H1 (cell line): ENCODE data around the gene B4GALT5. TPM values are rescaled to one million over a fixed set of nuclear protein-coding genes. Genes with fewer than 3 reads are reported as not detected.

Experiments
- CTCF ChIA-PET: fragments of 300-600 bp; sonication (Branson Sonifier 250); formaldehyde crosslinking; loops from one replicate; lab custom pipeline; 2021; ENCODE audit not compliant: partially characterized antibody; lab: Charles Lee
- POLR2A ChIA-PET: fragments of 300-600 bp; sonication (Branson Sonifier 250); formaldehyde crosslinking; loops from one replicate; lab custom pipeline; 2021; ENCODE audit warnings: inconsistent platforms; ENCODE audit not compliant: partially characterized antibody; lab: Charles Lee
- DNase-seq, 2 experiments: peaks; one replicate each; pipeline versions ENCODE4 v3.0.0 to v3.0.0-alpha.2; 2010 to 2022; ENCODE audit warnings: low spot score in 2 of 2, low read depth in 1 of 2, mixed read lengths in 1 of 2
- FAIRE-seq: peaks from 2 replicates; lab custom pipeline; 2011; peaks lifted over from hg19 to GRCh38; lab: Jason Lieb, UNC
- H2AFZ ChIP-seq: 2 replicates; pipeline ENCODE4 v1.8.1; 2012; ENCODE audit warnings: low read length, inconsistent platforms
- H2AK5ac ChIP-seq: 2 replicates; pipeline ENCODE4 v1.6.1; 2013; ENCODE audit warnings: low read depth, low read length
- H2BK120ac ChIP-seq: replicated peaks from 2 replicates; pipeline ENCODE3; 2013; ENCODE audit warnings: low read depth, low read length, inconsistent platforms
- H2BK12ac ChIP-seq: 2 replicates; pipeline ENCODE4 v1.6.1; 2013; ENCODE audit warnings: low read depth, low read length
- H2BK15ac ChIP-seq: 2 replicates; pipeline ENCODE4 v1.6.1; 2013; ENCODE audit warnings: low read length
- H2BK20ac ChIP-seq: 2 replicates; pipeline ENCODE4 v1.6.1; 2013; ENCODE audit warnings: low read length
- H2BK5ac ChIP-seq: 2 replicates; pipeline ENCODE4 v1.6.1; 2013; ENCODE audit warnings: low read depth, low read length
- H3K14ac ChIP-seq: 2 replicates; pipeline ENCODE4 v1.6.1; 2013; ENCODE audit warnings: inconsistent platforms; ENCODE audit not compliant: insufficient read length
- H3K18ac ChIP-seq: 2 replicates; pipeline ENCODE4 v1.6.1; 2013; ENCODE audit warnings: low read length; ENCODE audit errors: extremely low read depth
- H3K23ac ChIP-seq: 2 replicates; pipeline ENCODE4 v1.6.1; 2013; ENCODE audit warnings: inconsistent platforms; ENCODE audit not compliant: insufficient read length
- H3K23me2 ChIP-seq: 2 replicates; pipeline ENCODE4 v1.6.1; 2013; ENCODE audit warnings: low read depth, low read length
- H3K27ac ChIP-seq: 2 replicates; pipeline ENCODE4 v1.6.1; 2011; ENCODE audit warnings: low read depth, low read length, inconsistent platforms
- H3K27me3 ChIP-seq, 4 experiments: replicated peaks in 1 of 4; 1 replicate in 1 of 4; 2 replicates in 3 of 4; pipeline versions ENCODE4 v1.6.1 to v1.8.1; 2011 to 2013; ENCODE audit warnings: low read length in 3 of 4, mild to moderate bottlenecking in 3 of 4, inconsistent platforms in 2 of 4, mixed read lengths in 2 of 4, moderate library complexity in 1 of 4; ENCODE audit not compliant: control insufficient read depth in 3 of 4, insufficient read depth in 3 of 4; ENCODE audit errors: extremely low read depth in 1 of 4
- H3K36me3 ChIP-seq, 4 experiments: 2 replicates each; pipeline versions ENCODE4 v1.6.1 to v1.8.1; 2011 to 2013; ENCODE audit warnings: mild to moderate bottlenecking in 4 of 4, low read length in 3 of 4, moderate library complexity in 2 of 4, control low read depth in 1 of 4, inconsistent platforms in 1 of 4; ENCODE audit not compliant: insufficient read depth in 4 of 4, control insufficient read depth in 2 of 4
- H3K4ac ChIP-seq: replicated peaks from 2 replicates; pipeline ENCODE3; 2013; ENCODE audit warnings: low read length, low read depth, mixed read lengths, inconsistent platforms; ENCODE audit not compliant: insufficient read length
- H3K4me1 ChIP-seq, 4 experiments: replicated peaks in 1 of 4; 1 replicate in 1 of 4; 2 replicates in 3 of 4; pipeline versions ENCODE4 v1.6.1 to v1.8.1; 2011 to 2013; ENCODE audit warnings: low read length in 3 of 4, inconsistent platforms in 2 of 4, mixed read lengths in 1 of 4; ENCODE audit not compliant: insufficient read depth in 4 of 4, control insufficient read depth in 3 of 4
- H3K4me2 ChIP-seq, 2 experiments: 2 replicates each; pipeline versions ENCODE4 v1.6.1 to v1.8.1; 2011 to 2013; ENCODE audit warnings: low read depth in 2 of 2, low read length in 2 of 2, control low read depth in 1 of 2, inconsistent platforms in 1 of 2, mild to moderate bottlenecking in 1 of 2; ENCODE audit not compliant: insufficient read depth in 1 of 2
- H3K4me3 ChIP-seq, 4 experiments: fragments of 200-600, 300-600 bp in 1 of 4; sonication (generic), shearing (Covaris generic), sonication (Bioruptor Twin) in 1 of 4; 2 replicates each; pipeline versions ENCODE4 v1.5.1 to v1.8.1; 2011 to 2016; ENCODE audit warnings: low read length in 4 of 4, low read depth in 3 of 4, control low read depth in 2 of 4, inconsistent platforms in 2 of 4, mild to moderate bottlenecking in 2 of 4, mixed read lengths in 1 of 4, moderate library complexity in 1 of 4; ENCODE audit not compliant: insufficient read depth in 2 of 4; ENCODE audit errors: extremely low read depth in 1 of 4
- H3K56ac ChIP-seq: replicated peaks from 2 replicates; pipeline ENCODE3; 2013; ENCODE audit warnings: low read depth, mild to moderate bottlenecking, mixed read lengths, low read length, inconsistent platforms; ENCODE audit not compliant: insufficient read length
- H3K79me1 ChIP-seq: 2 replicates; pipeline ENCODE4 v1.6.1; 2013; ENCODE audit warnings: low read depth, low read length, control low read depth
- H3K79me2 ChIP-seq, 2 experiments: 2 replicates each; pipeline versions ENCODE4 v1.6.1 to v1.8.1; 2012 to 2013; ENCODE audit warnings: low read length in 2 of 2, mild to moderate bottlenecking in 2 of 2, inconsistent platforms in 1 of 2; ENCODE audit not compliant: insufficient read depth in 2 of 2, control insufficient read depth in 1 of 2
- H3K9ac ChIP-seq, 4 experiments: replicated peaks in 1 of 4; 1 replicate in 1 of 4; 2 replicates in 3 of 4; pipeline versions ENCODE4 v1.6.1 to v1.8.1; 2011 to 2013; ENCODE audit warnings: low read depth in 3 of 4, low read length in 3 of 4, control low read depth in 2 of 4, mild to moderate bottlenecking in 2 of 4, moderate library complexity in 2 of 4, inconsistent platforms in 1 of 4; ENCODE audit errors: extremely low read depth in 1 of 4
- H3K9me3 ChIP-seq, 2 experiments: 2 replicates each; pipeline versions ENCODE4 v1.6.1 to v1.8.1; 2012 to 2013; ENCODE audit warnings: mild to moderate bottlenecking in 2 of 2, moderate library complexity in 2 of 2, control low read depth in 1 of 2, inconsistent platforms in 1 of 2, low read depth in 1 of 2, low read length in 1 of 2, mixed read lengths in 1 of 2; ENCODE audit not compliant: insufficient read depth in 2 of 2
- H4K20me1 ChIP-seq, 2 experiments: replicated peaks in 1 of 2; 2 replicates each; pipeline versions ENCODE3 to v1.8.1; 2011 to 2013; ENCODE audit warnings: inconsistent platforms in 2 of 2, low read length in 2 of 2, mild to moderate bottlenecking in 1 of 2; ENCODE audit not compliant: insufficient read depth in 2 of 2, control insufficient read depth in 1 of 2
- H4K5ac ChIP-seq: 2 replicates; pipeline ENCODE4 v1.6.1; 2013; ENCODE audit warnings: low read length, low read depth, mixed read lengths, inconsistent platforms; ENCODE audit not compliant: insufficient read length
- H4K8ac ChIP-seq: 2 replicates; pipeline ENCODE4 v1.8.0; 2013; ENCODE audit warnings: mild to moderate bottlenecking, moderate library complexity, low read length, inconsistent platforms; ENCODE audit not compliant: insufficient read depth; ENCODE audit errors: extremely low read depth
- H4K91ac ChIP-seq: replicated peaks from 2 replicates; pipeline ENCODE3; 2013; ENCODE audit warnings: low read length, mixed read lengths, inconsistent platforms; ENCODE audit not compliant: insufficient read length
- CBX8 ChIP-seq: fragments of 300-800, 300-1000 bp; sonication (generic); IDR thresholded peaks from 2 replicates; pipeline ENCODE4 v1.7.1; 2016; ENCODE audit warnings: low read depth, low read length, borderline replicate concordance
- CEBPB ChIP-seq: IDR thresholded peaks from 2 replicates; pipeline ENCODE4 v1.6.1; 2012; ENCODE audit warnings: low read depth, low read length
- CTBP2 ChIP-seq: IDR thresholded peaks from 2 replicates; pipeline ENCODE4 v1.7.0; 2011; ENCODE audit warnings: borderline replicate concordance, mild to moderate bottlenecking, moderate library complexity, mixed read lengths, low read length; ENCODE audit not compliant: insufficient read depth, insufficient read length
- EZH2 ChIP-seq: fragments of 200-600 bp; sonication (generic); IDR thresholded peaks from 2 replicates; pipeline ENCODE4 v1.7.1; 2012; ENCODE audit warnings: low read depth, mild to moderate bottlenecking, moderate library complexity, low read length, inconsistent platforms; ENCODE audit not compliant: severe bottlenecking
- KDM4A ChIP-seq: IDR thresholded peaks from one replicate; pipeline ENCODE4 v1.7.1; 2012; ENCODE audit warnings: low read depth, mild to moderate bottlenecking, moderate library complexity, low read length, inconsistent platforms; ENCODE audit not compliant: severe bottlenecking
- SP1 ChIP-seq: IDR thresholded peaks from 2 replicates; pipeline ENCODE4 v1.6.1; 2011; ENCODE audit warnings: low read depth, low read length
- USF2 ChIP-seq: IDR thresholded peaks from 2 replicates; pipeline ENCODE4 v1.6.1; 2011; ENCODE audit warnings: low read length, improper control_type of control experiment
- WGBS, 2 experiments: shearing (Covaris generic) in 1 of 2; methylation state at CpG; one replicate each; pipeline versions ENCODE4 v1.1.6 to v1.1.7; 2013 to 2015; ENCODE audit warnings: low lambda C conversion rate in 2 of 2, mixed read lengths in 2 of 2, inconsistent platforms in 1 of 2, low coverage in 1 of 2, missing lambda C conversion rate in 1 of 2; ENCODE audit not compliant: insufficient replicate concordance in 2 of 2, insufficient coverage in 1 of 2, insufficient read length in 1 of 2; ENCODE audit errors: extremely low coverage in 1 of 2, missing lambda C conversion rate in 1 of 2; 5-methylcytosine and 5-hydroxymethylcytosine counted together
- polyA plus RNA-seq, 7 experiments: library from polyadenylated mRNA; depleted of rRNA in 3 of 7; stranded (reverse) in 5 of 7; unstranded in 2 of 7; fragments of >200 nt in 5 of 7; fragments of 200-250 nt in 2 of 7; gene quantifications; 1 replicate in 5 of 7; 2 replicates in 1 of 7; 4 replicates in 1 of 7; pipeline versions ENCODE4 v1.2.1 to v1.2.3, GENCODE V29; 2011 to 2013; ENCODE audit warnings: missing spikeins in 2 of 7, mixed read lengths in 2 of 7
- total RNA-seq: library from RNA; stranded (reverse); fragmentation: NEBNext Ultra II Directional; extraction: Animal tissue kit (Norgen Biotek cat#: 25700); gene quantifications from 2 replicates; pipeline ENCODE4 v1.2.1, GENCODE V29; 2021

B4GALT5 gene
- total and polyA plus RNA-seq, 2 of the 8 experiments (the other 6 are each of a cell fraction or from before 2014, with no cell fraction given): 46.5 to 75.4 TPM

- DNase-seq (no peak), FAIRE-seq (no peak)
- no peaks in the 10 kb centered on the region for H3K36me3 ChIP-seq
- H3K79me2 ChIP-seq: peaks cover 15 to 96% of the 10 kb centered on the region in 2 experiments
- H3K4me2 ChIP-seq: no peak overlapping the region
- no peak overlapping the region for H3K23ac ChIP-seq
- no peak overlapping the region for H2BK5ac ChIP-seq
- POLR2A ChIA-PET: interaction anchor here (0.7 to 1.8 kb wide), 6 partner anchors 9 to 71 kb away, joined by 3 to 5 read pairs (median 4); no protein-coding TSS in a partner anchor
- H3K56ac ChIP-seq: no peak overlapping the region
- H3K9ac ChIP-seq: no peak overlapping the region
- CTCF ChIA-PET: interaction anchor here (0.6 to 2.2 kb wide), 6 partner anchors 137 to 229 kb away, joined by 3 to 8 read pairs (median 3); no protein-coding TSS in a partner anchor
- no peak overlapping the region for H2AFZ ChIP-seq
- H3K18ac ChIP-seq: no peak overlapping the region
- H4K91ac ChIP-seq: no peak overlapping the region
- peaks cover 4% of the 10 kb centered on the region for H3K79me1 ChIP-seq
- peaks cover 0 to 5% (median 5%) of the 10 kb centered on the region in 4 experiments; a peak in 5 of 7 replicates for H3K4me1 ChIP-seq
- no peak overlapping the region for H2BK12ac ChIP-seq
- H3K27ac ChIP-seq: no peak overlapping the region
- no peak overlapping the region for H3K4ac ChIP-seq
- no peak overlapping the region for H3K4me3 ChIP-seq
- H4K20me1 ChIP-seq: peaks cover 19 to 28% of the 10 kb centered on the region in 2 experiments
- no peaks in the 10 kb centered on the region for H3K27me3 ChIP-seq
- H2BK20ac ChIP-seq: no peak overlapping the region
- 88% methylated on average over 4 of the region's 7 CpGs; no CpG with 5 or more reads in 1 of the 2 experiments for WGBS, 2 experiments
- H3K9me3 ChIP-seq: no peaks in the 10 kb centered on the region
- H3K23me2 ChIP-seq: no peaks in the 10 kb centered on the region
- H2AK5ac ChIP-seq: no peak overlapping the region
- no peak overlapping the region for H4K8ac ChIP-seq
- H4K5ac ChIP-seq: no peak overlapping the region
- no peak overlapping the region for H2BK15ac ChIP-seq
- H3K14ac ChIP-seq: no peak overlapping the region
- H2BK120ac ChIP-seq: no peak overlapping the region
- TF ChIP-seq EZH2 (no peak), CEBPB (no peak), USF2 (no peak), CBX8 (no peak), KDM4A (no peak), CTBP2 (no peak), SP1 (no peak)
Observed at GRCh38 chr20:49669601-49670189, 44.0 kb downstream of the B4GALT5 start.
